HCT116 (cell line): ENCODE data around the gene SHC1. TPM values are rescaled to one million over a fixed set of nuclear protein-coding genes. Genes with fewer than 3 reads are reported as not detected.

Experiments used
- ATAC-seq: fragments of 200-7000 bp; cut with Tn5 transposase; 2 replicates; pipeline ENCODE4 v1.9.1; 2020; ENCODE audit warnings: mild to moderate bottlenecking, moderate library complexity
- BruUV-seq: library from RNA; stranded (reverse); fragments of 400-500 nt; replicated peaks from 2 replicates; lab custom pipeline; 2021; lab: Mats Ljungman, UMichigan
- CTCF ChIA-PET: fragments of 300-600 bp; sonication (Branson Sonifier 250); formaldehyde crosslinking; loops from one replicate; lab custom pipeline; 2021; ENCODE audit warnings: antibody characterized with exemption; lab: Charles Lee
- POLR2A ChIA-PET: fragments of 300-600, 350-600 bp; sonication (Branson Sonifier 250); formaldehyde crosslinking; loops from one replicate; lab custom pipeline; 2021; ENCODE audit warnings: antibody characterized with exemption; lab: Charles Lee
- RAD21 ChIA-PET, 2 experiments: fragments of 300-600 bp; sonication (Branson Sonifier 250); formaldehyde crosslinking; loops; one replicate each; lab custom pipeline; 2023; ENCODE audit warnings: low total read pairs in 2 of 2; ENCODE audit not compliant: uncharacterized antibody in 2 of 2, unreplicated experiment in 2 of 2, low non-redundant PET in 1 of 2; lab: Charles Lee
- DNase-seq: peaks from one replicate; pipeline ENCODE4 v3.0.0-alpha.2; 2010; ENCODE audit warnings: low read depth, low spot score
- H2AFZ ChIP-seq: fragments of 200-600 bp; shearing (Covaris generic), sonication (generic); 2 replicates; pipeline ENCODE4 v1.6.1; 2017; ENCODE audit warnings: low read depth, mixed run types, mixed read lengths, antibody characterized with exemption, low read length; ENCODE audit not compliant: poor library complexity, severe bottlenecking
- H3K27ac ChIP-seq: 2 replicates; pipeline ENCODE4 v1.5.1; 2012; ENCODE audit warnings: low read depth, low read length
- H3K27me3 ChIP-seq: fragments of 200-600 bp; sonication (generic); 2 replicates; pipeline ENCODE4 v1.6.1; 2016; ENCODE audit warnings: mixed run types, low read length, mixed read lengths; ENCODE audit not compliant: insufficient read depth
- H3K36me3 ChIP-seq, 2 experiments: fragments of 200-500 bp in 1 of 2; fragments of 200-600 bp in 1 of 2; sonication (Bioruptor generic) in 1 of 2; sonication (generic) in 1 of 2; 2 replicates each; pipeline versions ENCODE4 v1.5.1 to v1.6.1; 2014 to 2016; ENCODE audit warnings: low read length in 2 of 2, inconsistent platforms in 1 of 2, mixed read lengths in 1 of 2, mixed run types in 1 of 2; ENCODE audit not compliant: insufficient read depth in 2 of 2, control insufficient read depth in 1 of 2
- H3K4me1 ChIP-seq, 2 experiments: fragments of 200-600 bp in 1 of 2; sonication (generic) in 1 of 2; 2 replicates each; pipeline versions ENCODE4 v1.5.1 to v1.6.1; 2012 to 2017; ENCODE audit warnings: low read length in 2 of 2, inconsistent platforms in 1 of 2, mild to moderate bottlenecking in 1 of 2, mixed read lengths in 1 of 2, mixed run types in 1 of 2, moderate library complexity in 1 of 2; ENCODE audit not compliant: insufficient read depth in 2 of 2, control insufficient read depth in 1 of 2
- H3K4me2 ChIP-seq: fragments of 200-600 bp; sonication (generic); 2 replicates; pipeline ENCODE4 v1.6.1; 2017; ENCODE audit warnings: mixed run types, low read length, mixed read lengths
- H3K4me3 ChIP-seq, 2 experiments: fragments of 200-600 bp in 1 of 2; sonication (generic) in 1 of 2; replicated peaks in 1 of 2; 2 replicates each; pipeline ENCODE4 v1.5.1; 2011 to 2016; ENCODE audit warnings: low read length in 2 of 2, control low read depth in 1 of 2, low read depth in 1 of 2, mild to moderate bottlenecking in 1 of 2, mixed read lengths in 1 of 2, mixed run types in 1 of 2
- H3K79me2 ChIP-seq: fragments of 200-600 bp; sonication (generic); 2 replicates; pipeline ENCODE4 v1.6.1; 2017; ENCODE audit warnings: mild to moderate bottlenecking, mixed run types, low read length, moderate library complexity, mixed read lengths; ENCODE audit not compliant: insufficient read depth
- H3K9ac ChIP-seq: fragments of 200-600 bp; sonication (generic); 2 replicates; pipeline ENCODE4 v1.6.1; 2016; ENCODE audit warnings: low read length, mixed read lengths
- H3K9me2 ChIP-seq: fragments of 200-600 bp; sonication (generic), shearing (Covaris generic); 2 replicates; pipeline ENCODE4 v1.6.1; 2017; ENCODE audit warnings: mixed run types, mild to moderate bottlenecking, moderate library complexity; ENCODE audit not compliant: insufficient read depth
- H3K9me3 ChIP-seq, 2 experiments: fragments of 200-500 bp in 1 of 2; fragments of 200-600 bp in 1 of 2; sonication (Bioruptor generic) in 1 of 2; sonication (generic) in 1 of 2; 2 replicates each; pipeline ENCODE4 v1.6.1; 2014 to 2017; ENCODE audit warnings: low read length in 2 of 2, mixed read lengths in 2 of 2, inconsistent platforms in 1 of 2, low read depth in 1 of 2, mild to moderate bottlenecking in 1 of 2, mixed run types in 1 of 2, moderate library complexity in 1 of 2; ENCODE audit not compliant: control insufficient read depth in 1 of 2, insufficient read depth in 1 of 2
- H4K20me1 ChIP-seq: fragments of 200-600 bp; sonication (generic), shearing (Covaris generic); 2 replicates; pipeline ENCODE4 v1.6.1; 2017; ENCODE audit warnings: mixed run types, mild to moderate bottlenecking, moderate library complexity; ENCODE audit not compliant: insufficient read depth
- FOSL1 ChIP-seq: IDR thresholded peaks from 2 replicates; pipeline ENCODE4 v1.6.1; 2012; ENCODE audit warnings: low read depth
- MAX ChIP-seq: IDR thresholded peaks from 2 replicates; pipeline ENCODE4 v1.6.1; 2012
- POLR2A ChIP-seq: IDR thresholded peaks from 2 replicates; pipeline ENCODE4 v1.7.0; 2011; ENCODE audit warnings: borderline replicate concordance; ENCODE audit not compliant: insufficient read depth, insufficient read length; ENCODE audit errors: extremely low read depth
- RAD21 ChIP-seq: IDR thresholded peaks from 2 replicates; pipeline ENCODE4 v1.6.1; 2012; ENCODE audit warnings: low read depth, mild to moderate bottlenecking
- SIN3A ChIP-seq: IDR thresholded peaks from 2 replicates; pipeline ENCODE4 v1.6.1; 2012; ENCODE audit warnings: low read depth
- SP1 ChIP-seq: IDR thresholded peaks from 2 replicates; pipeline ENCODE4 v1.6.1; 2012; ENCODE audit warnings: low read depth
- intact Hi-C: fragments of 100-400 bp; cut with micrococcal nuclease; formaldehyde crosslinking; loops from 2 replicates; pipeline ENCODE4 v1.10.0; 2022
- total RNA-seq: library from RNA; stranded (reverse); gene quantifications from one replicate; pipeline ENCODE4 v1.2.1, GENCODE V29; 2021; ENCODE audit not compliant: unreplicated experiment
- TF ChIP-seq, protein P1 (sequence below), 3 experiments: fragments of 200-600 bp in 1 of 3; sonication (generic) in 1 of 3; IDR thresholded peaks in 2 of 3; conservative IDR thresholded peaks in 1 of 3; 2 replicates each; pipeline ENCODE4 v1.5.1; 2012 to 2017; ENCODE audit warnings: low read depth in 2 of 3, low read length in 2 of 3, antibody characterized with exemption in 1 of 3, borderline replicate concordance in 1 of 3, control low read depth in 1 of 3, mild to moderate bottlenecking in 1 of 3, mixed read lengths in 1 of 3, mixed run types in 1 of 3, moderate library complexity in 1 of 3; ENCODE audit not compliant: insufficient read depth in 1 of 3
- TF ChIP-seq, protein P2 (sequence below): IDR thresholded peaks from 2 replicates; pipeline ENCODE4 v1.6.1; 2012

SHC1 gene
- total RNA-seq, 1 experiment from 2014 or later: 148 TPM

DNA sequence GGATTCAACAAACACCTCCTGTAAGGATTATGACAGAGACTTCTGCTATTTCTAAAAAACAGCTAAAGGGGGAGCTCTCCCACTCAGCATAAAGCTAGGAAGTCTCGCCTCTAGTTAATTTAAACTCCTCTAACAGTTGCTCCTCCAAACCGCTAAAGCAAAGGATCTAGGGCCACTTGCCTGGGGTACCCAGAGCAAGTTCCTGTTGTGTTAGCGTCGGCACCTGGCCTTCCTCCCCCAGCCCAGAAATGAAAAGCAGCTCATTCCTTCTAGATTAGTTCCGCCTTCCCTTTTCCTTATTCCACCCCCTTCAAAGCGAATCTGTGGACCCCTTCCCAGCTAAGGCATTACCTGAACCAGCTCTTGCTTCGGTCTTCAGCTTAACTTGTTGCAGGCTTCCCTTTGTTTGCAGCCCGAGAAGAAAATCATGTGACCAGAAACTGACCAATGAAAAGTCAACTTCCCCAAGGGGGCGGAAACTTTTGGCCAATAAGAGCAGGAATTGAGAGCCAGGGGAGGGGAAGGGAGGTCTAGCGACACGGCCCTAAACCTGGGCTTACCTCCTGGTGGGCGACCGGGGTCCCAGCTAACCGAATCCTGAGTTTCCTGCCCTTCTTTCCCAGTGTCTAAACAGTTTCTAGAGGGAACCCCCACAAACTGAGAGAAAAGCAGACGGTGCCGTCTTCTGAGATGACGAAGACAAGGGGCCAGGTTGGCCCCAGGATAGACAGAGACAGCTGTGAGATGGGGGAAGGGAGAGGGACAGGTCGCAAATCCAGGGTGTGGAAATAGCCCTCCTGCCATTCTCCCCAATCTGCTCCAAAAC, 14.6 kb downstream of the SHC1 start, which contains the start of gene PBXIP1:
Gene PBXIP1 (minus strand): TSS at position 382 of the 826 bp plus-strand sequence. CDS start 2,378 bp downstream, outside the sequence.
- peak; percentile 80 for DNase-seq
- H3K27me3 ChIP-seq: no peaks in the 10 kb centered on the region
- ChIA-PET RAD21 (interaction anchor here in 1 of 2 experiments (1.0 kb wide), 1 partner anchor 95 kb away, joined by 4 read pairs; the partner anchor contains the start of gene ADAM15), CTCF (interaction anchor here (0.8 to 1.3 kb wide), 6 partner anchors 18 to 409 kb away, joined by 3 to 5 read pairs (median 4); partner anchors contain the start of gene ADAM15), POLR2A (interaction anchor here (0.8 to 2.4 kb wide), 3 partner anchors 12 to 17 kb away, joined by 4 to 10 read pairs (median 9); partner anchors contain the start of gene SHC1)
- H3K9me3 ChIP-seq: no peaks in the 10 kb centered on the region
- H3K9ac ChIP-seq: peak within 1 kb of the TSS; percentile 56
- no peaks in the 10 kb centered on the region for H3K9me2 ChIP-seq
- BruUV-seq: no TSS peak
- peak within 1 kb of the TSS; percentile 60 to 62 for H3K4me3 ChIP-seq
- TF ChIP-seq POLR2A (peak; percentile 30), SP1 (peak; percentile 59), SIN3A (peak; percentile 28; the same call in 1 of the 2 replicates), MAX (no peak), RAD21 (peak; percentile 44), FOSL1 (no peak)
- TF ChIP-seq, protein P1, sequence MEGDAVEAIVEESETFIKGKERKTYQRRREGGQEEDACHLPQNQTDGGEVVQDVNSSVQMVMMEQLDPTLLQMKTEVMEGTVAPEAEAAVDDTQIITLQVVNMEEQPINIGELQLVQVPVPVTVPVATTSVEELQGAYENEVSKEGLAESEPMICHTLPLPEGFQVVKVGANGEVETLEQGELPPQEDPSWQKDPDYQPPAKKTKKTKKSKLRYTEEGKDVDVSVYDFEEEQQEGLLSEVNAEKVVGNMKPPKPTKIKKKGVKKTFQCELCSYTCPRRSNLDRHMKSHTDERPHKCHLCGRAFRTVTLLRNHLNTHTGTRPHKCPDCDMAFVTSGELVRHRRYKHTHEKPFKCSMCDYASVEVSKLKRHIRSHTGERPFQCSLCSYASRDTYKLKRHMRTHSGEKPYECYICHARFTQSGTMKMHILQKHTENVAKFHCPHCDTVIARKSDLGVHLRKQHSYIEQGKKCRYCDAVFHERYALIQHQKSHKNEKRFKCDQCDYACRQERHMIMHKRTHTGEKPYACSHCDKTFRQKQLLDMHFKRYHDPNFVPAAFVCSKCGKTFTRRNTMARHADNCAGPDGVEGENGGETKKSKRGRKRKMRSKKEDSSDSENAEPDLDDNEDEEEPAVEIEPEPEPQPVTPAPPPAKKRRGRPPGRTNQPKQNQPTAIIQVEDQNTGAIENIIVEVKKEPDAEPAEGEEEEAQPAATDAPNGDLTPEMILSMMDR (IDR thresholded peaks at IDR 0.05 in 2 of 3, conservative IDR thresholded peaks at IDR 0.05 in 1 of 3; ENCODE audit: borderline replicate concordance in 1 of 3, insufficient read depth in 1 of 3, low read depth in 2 of 3, low read length in 2 of 3): peak in 2 of 3 experiments; percentile 2 to 30; a peak in 2 of 6 replicates
- TF ChIP-seq, protein P2, sequence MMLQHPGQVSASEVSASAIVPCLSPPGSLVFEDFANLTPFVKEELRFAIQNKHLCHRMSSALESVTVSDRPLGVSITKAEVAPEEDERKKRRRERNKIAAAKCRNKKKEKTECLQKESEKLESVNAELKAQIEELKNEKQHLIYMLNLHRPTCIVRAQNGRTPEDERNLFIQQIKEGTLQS: no peak
- peaks cover 18 to 40% of the 10 kb centered on the region in 2 experiments for H3K4me1 ChIP-seq
- intact Hi-C loops: no loop called here
- no peak within 1 kb of the TSS for H2AFZ ChIP-seq
- peak within 1 kb of the TSS; percentile 5; the same call in 1 of the 2 replicates for H3K27ac ChIP-seq
- H3K79me2 ChIP-seq: peaks cover 9% of the 10 kb centered on the region
- H3K36me3 ChIP-seq: peaks cover 3 to 13% of the 10 kb centered on the region in 2 experiments; a peak in 2 of 4 replicates
- no peaks in the 10 kb centered on the region for H4K20me1 ChIP-seq
- peak; percentile 88 for ATAC-seq
- peak within 1 kb of the TSS; percentile 87 for H3K4me2 ChIP-seq
